ENCODE measurements around the gene DGKI. TPM values are rescaled to one million over a fixed set of nuclear protein-coding genes. Genes with fewer than 3 reads are reported as not detected.

The DGKI gene
- total RNA-seq, 3 donors from 2014 or later: 0.36 to 1.4 (median 0.46) TPM

DNA sequence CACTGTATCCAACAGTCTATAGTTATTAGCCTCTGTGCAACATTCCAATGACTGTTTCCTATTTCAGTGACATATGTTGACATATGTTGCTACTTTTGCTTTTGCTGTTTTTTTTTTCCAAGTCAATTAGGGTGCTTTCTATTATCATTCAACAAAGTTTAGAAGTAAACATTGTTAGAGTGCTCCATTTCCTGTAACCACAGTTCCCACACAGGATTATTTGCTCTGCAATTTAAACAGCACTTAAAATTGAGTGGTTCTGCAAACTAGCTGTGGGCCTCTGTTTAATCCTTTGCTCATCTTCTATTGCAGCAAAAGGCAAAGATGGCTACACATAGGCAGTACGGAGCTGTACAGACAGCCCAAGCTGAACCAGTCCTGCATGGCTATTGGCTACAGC, 456.7 kb downstream of the DGKI start:
- Histone ChIP-seq H3K9me3 (no peaks in the 10 kb centered on the region), H3K4me3 (no peak overlapping the region), H3K36me3 (ENCODE audit: low read depth) (no peaks in the 10 kb centered on the region), H3K4me1 (ENCODE audit: low read depth) (no peaks in the 10 kb centered on the region)
- TF ChIP-seq, protein P1, sequence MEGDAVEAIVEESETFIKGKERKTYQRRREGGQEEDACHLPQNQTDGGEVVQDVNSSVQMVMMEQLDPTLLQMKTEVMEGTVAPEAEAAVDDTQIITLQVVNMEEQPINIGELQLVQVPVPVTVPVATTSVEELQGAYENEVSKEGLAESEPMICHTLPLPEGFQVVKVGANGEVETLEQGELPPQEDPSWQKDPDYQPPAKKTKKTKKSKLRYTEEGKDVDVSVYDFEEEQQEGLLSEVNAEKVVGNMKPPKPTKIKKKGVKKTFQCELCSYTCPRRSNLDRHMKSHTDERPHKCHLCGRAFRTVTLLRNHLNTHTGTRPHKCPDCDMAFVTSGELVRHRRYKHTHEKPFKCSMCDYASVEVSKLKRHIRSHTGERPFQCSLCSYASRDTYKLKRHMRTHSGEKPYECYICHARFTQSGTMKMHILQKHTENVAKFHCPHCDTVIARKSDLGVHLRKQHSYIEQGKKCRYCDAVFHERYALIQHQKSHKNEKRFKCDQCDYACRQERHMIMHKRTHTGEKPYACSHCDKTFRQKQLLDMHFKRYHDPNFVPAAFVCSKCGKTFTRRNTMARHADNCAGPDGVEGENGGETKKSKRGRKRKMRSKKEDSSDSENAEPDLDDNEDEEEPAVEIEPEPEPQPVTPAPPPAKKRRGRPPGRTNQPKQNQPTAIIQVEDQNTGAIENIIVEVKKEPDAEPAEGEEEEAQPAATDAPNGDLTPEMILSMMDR (IDR thresholded peaks at IDR 0.05): no peak
- DNase-seq: peak in 1 of 3 donors; percentile 1
- no peak for ATAC-seq
- intact Hi-C loops (cut with DNase I, micrococcal nuclease): no loop called here

DNA sequence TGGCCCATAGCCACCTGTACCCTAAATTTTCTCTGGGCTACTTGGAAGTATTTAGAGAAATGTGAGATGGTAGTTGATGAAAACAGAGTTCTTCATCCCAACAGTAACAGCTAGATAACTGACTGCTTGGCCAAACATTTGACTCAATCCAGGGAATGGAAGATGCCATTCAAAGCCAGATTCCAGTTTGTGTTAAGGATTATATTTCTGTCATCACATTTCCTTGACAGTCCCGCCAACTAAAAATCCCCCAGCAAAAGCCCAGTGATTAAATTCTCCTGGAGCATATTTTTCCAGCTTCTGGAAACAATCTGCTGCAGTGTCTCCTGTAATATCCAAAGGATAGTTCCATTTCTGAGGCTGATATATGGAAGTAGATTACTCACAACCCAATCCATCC, 457.9 kb downstream of the DGKI start:
- ATAC-seq (no peak), DNase-seq (no peak)
- Histone ChIP-seq H3K9me3 (no peaks in the 10 kb centered on the region), H3K4me1 (ENCODE audit: low read depth) (no peaks in the 10 kb centered on the region), H3K36me3 (ENCODE audit: low read depth) (no peaks in the 10 kb centered on the region), H3K4me3 (no peak overlapping the region)
- TF ChIP-seq, protein P1 (IDR thresholded peaks at IDR 0.05): no peak
- intact Hi-C loops (cut with DNase I, micrococcal nuclease): no loop called here

DNA sequence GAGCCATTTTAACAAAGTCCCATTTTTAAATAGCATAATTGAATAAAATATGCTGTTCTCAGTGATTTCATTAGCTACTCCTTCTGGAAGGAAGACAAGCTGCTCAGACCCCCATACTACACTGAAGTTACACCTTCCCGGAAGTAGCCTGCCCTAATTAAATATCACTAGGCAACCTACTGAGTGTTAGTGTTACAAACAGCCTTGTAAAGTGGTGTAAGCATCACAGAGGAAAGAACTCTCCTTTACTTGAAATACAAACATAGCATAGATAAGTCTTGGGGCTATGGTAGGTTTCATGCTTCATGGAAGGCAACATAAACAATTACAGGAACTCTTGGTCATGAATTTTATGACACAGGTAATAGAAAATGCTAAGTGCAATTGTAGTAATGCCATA, 459.8 kb downstream of the DGKI start:
- ATAC-seq: no peak

DNA sequence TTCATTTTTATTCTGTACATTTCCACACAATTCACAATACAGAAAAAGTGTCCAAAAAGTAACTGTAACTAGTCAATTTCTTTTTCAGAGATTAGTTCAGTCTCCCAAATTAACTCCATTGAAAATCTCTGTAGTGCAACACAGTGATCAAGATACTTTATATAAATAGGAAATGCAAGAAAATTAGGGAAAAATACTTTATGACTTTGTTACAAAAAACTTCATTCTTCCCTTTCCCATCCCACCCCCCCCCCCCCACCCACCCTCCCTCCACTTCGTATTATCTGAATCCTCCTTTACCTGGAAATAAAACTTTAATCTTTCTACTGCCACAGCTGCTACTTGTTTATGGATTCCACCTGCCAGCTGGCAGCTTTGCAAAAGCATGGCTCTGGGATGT, 465.7 kb downstream of the DGKI start:
- intact Hi-C loops (cut with DNase I, micrococcal nuclease): no loop called here
- Histone ChIP-seq H3K4me1 (ENCODE audit: low read depth) (no peaks in the 10 kb centered on the region), H3K9me3 (no peaks in the 10 kb centered on the region), H3K4me3 (no peak overlapping the region), H3K36me3 (ENCODE audit: low read depth) (no peaks in the 10 kb centered on the region)
- TF ChIP-seq, protein P1 (IDR thresholded peaks at IDR 0.05): no peak
- no peak for ATAC-seq
- no peak for DNase-seq

More for the DNA sequence above, 459.8 kb downstream of the DGKI start:
- no peaks in the 10 kb centered on the region for H3K36me3 ChIP-seq (ENCODE audit: low read depth)
- H3K4me3 ChIP-seq: no peak overlapping the region
- intact Hi-C loops (cut with DNase I, micrococcal nuclease): no loop called here
- TF ChIP-seq, protein P1 (IDR thresholded peaks at IDR 0.05): no peak
- H3K9me3 ChIP-seq: no peaks in the 10 kb centered on the region
- no peak for DNase-seq
- no peaks in the 10 kb centered on the region for H3K4me1 ChIP-seq (ENCODE audit: low read depth)

DNA sequence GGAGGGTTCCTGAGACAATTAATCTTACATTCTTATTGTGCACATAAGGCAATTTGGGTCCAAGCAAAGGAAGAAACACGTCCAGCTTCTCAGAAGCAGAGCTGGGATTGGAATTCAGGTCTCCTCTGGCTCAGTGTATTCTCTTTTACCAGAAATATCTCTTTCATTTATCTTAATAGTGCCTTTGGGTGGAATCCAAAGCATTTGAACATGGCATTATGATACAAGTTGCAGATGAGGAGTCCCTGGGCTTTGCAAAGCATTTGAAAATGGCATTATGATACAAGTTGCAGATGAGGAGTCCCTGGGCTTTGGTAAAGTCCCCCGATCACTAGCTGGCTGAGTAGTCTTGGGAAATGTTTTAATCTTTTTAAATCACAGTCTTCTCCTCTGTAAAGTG, 473.3 kb downstream of the DGKI start:
- TF ChIP-seq, protein P1 (IDR thresholded peaks at IDR 0.05): no peak
- intact Hi-C loops (cut with DNase I, micrococcal nuclease): no loop called here
- no peaks in the 10 kb centered on the region for H3K9me3 ChIP-seq
- H3K4me3 ChIP-seq: no peak overlapping the region
- no peaks in the 10 kb centered on the region for H3K4me1 ChIP-seq (ENCODE audit: low read depth)
- ATAC-seq: no peak
- H3K36me3 ChIP-seq (ENCODE audit: low read depth): no peaks in the 10 kb centered on the region
- no peak for DNase-seq

GRCh38 chr7:137371616-137372015, 475.2 kb downstream of the DGKI start:
- ATAC-seq (no peak), DNase-seq (no peak)
- Histone ChIP-seq H3K4me1 (ENCODE audit: low read depth) (no peaks in the 10 kb centered on the region), H3K9me3 (no peaks in the 10 kb centered on the region), H3K4me3 (no peak overlapping the region), H3K36me3 (ENCODE audit: low read depth) (no peaks in the 10 kb centered on the region)
- intact Hi-C loops (cut with DNase I, micrococcal nuclease): no loop called here
- TF ChIP-seq, protein P1 (IDR thresholded peaks at IDR 0.05): no peak
